Cardiac muscle cell (in vitro differentiated cells and primary cell): Measurements from ENCODE around the gene CCDC24. TPM values are rescaled to one million over a fixed set of nuclear protein-coding genes. Genes with fewer than 3 reads are reported as not detected.

ENCODE experiments used
- DNase-seq, 2 donors: peaks; one replicate each; pipeline versions ENCODE4 v3.0.0 to v3.0.0-alpha.2; 2010 to 2017; ENCODE audit warnings: low read depth in 1 of 2, low spot score in 1 of 2
- H3K27ac ChIP-seq: fragments of 200-600 bp; sonication (generic); 2 replicates; pipeline ENCODE4 v1.5.1; 2016
- H3K27me3 ChIP-seq: fragments of 200-600 bp; sonication (generic); 2 replicates; pipeline ENCODE4 v1.6.0; 2016; ENCODE audit warnings: control low read depth
- H3K36me3 ChIP-seq: fragments of 200-600 bp; sonication (generic); 2 replicates; pipeline ENCODE4 v1.5.1; 2016; ENCODE audit warnings: control low read depth
- H3K4me1 ChIP-seq: fragments of 200-600 bp; sonication (generic); 2 replicates; pipeline ENCODE4 v1.8.1; 2017; ENCODE audit warnings: low read depth, mild to moderate bottlenecking, mixed run types
- H3K4me3 ChIP-seq: fragments of 200-600 bp; sonication (generic); 2 replicates; pipeline ENCODE4 v1.5.1; 2016; ENCODE audit warnings: mild to moderate bottlenecking
- H3K9me3 ChIP-seq: fragments of 200-600 bp; sonication (generic); 2 replicates; pipeline ENCODE4 v1.5.1; 2017; ENCODE audit warnings: low read depth, mild to moderate bottlenecking, control low read depth
- CTCF ChIP-seq: IDR thresholded peaks from 2 replicates; pipeline ENCODE4 v1.5.1; 2012; ENCODE audit warnings: low read depth, mild to moderate bottlenecking, low read length
- polyA plus RNA-seq: library from polyadenylated mRNA; unstranded; fragments of >200 nt; fragmentation: Nextera tagmentation; extraction: Ambion mirVana; gene quantifications from 2 replicates; pipeline ENCODE4 v1.2.1, GENCODE V29; 2016
- total RNA-seq: library from RNA; depleted of rRNA; stranded (reverse); fragments of >200 nt; gene quantifications from 2 replicates; pipeline ENCODE4 v1.2.3, GENCODE V29; 2016

Gene CCDC24
- total and polyA plus RNA-seq, 2 experiments from 2014 or later, result 20.8 to 29.7 TPM

GRCh38 chr1:44019466-44019948 is 28.1 kb downstream of the CCDC24 start:
- no peak for DNase-seq
- Histone ChIP-seq H3K27me3 (no peaks in the 10 kb centered on the region), H3K4me1 (peaks cover 4% of the 10 kb centered on the region), H3K36me3 (no peaks in the 10 kb centered on the region), H3K27ac (no peak overlapping the region), H3K4me3 (no peak overlapping the region), H3K9me3 (no peaks in the 10 kb centered on the region)
- no peak for TF ChIP-seq CTCF

- no peak for DNase-seq
- Histone ChIP-seq H3K9me3 (no peaks in the 10 kb centered on the region), H3K36me3 (no peaks in the 10 kb centered on the region), H3K4me3 (no peak overlapping the region), H3K4me1 (no peaks in the 10 kb centered on the region), H3K27ac (no peak overlapping the region), H3K27me3 (no peaks in the 10 kb centered on the region)
- TF ChIP-seq CTCF, result no peak
Measured at GRCh38 chr1:44020464-44020863, 29.1 kb downstream of the CCDC24 start.

GRCh38 chr1:44021156-44021555 is 29.8 kb downstream of the CCDC24 start:
- DNase-seq, result no peak
- H3K27me3 ChIP-seq, result no peaks in the 10 kb centered on the region
- H3K4me1 ChIP-seq, result no peaks in the 10 kb centered on the region
- no peak for TF ChIP-seq CTCF
- no peak overlapping the region for H3K4me3 ChIP-seq
- no peaks in the 10 kb centered on the region for H3K36me3 ChIP-seq
- no peak overlapping the region for H3K27ac ChIP-seq
- H3K9me3 ChIP-seq, result no peaks in the 10 kb centered on the region

- no peak for TF ChIP-seq CTCF
- Histone ChIP-seq H3K36me3 (no peaks in the 10 kb centered on the region), H3K4me1 (no peaks in the 10 kb centered on the region), H3K9me3 (no peaks in the 10 kb centered on the region), H3K27me3 (no peaks in the 10 kb centered on the region), H3K27ac (no peak overlapping the region), H3K4me3 (no peak overlapping the region)
- no peak for DNase-seq
Measured at GRCh38 chr1:44021581-44022321, 30.4 kb downstream of the CCDC24 start.

GRCh38 chr1:44024031-44024902 is 32.9 kb downstream of the CCDC24 start:
- no peak for TF ChIP-seq CTCF
- no peaks in the 10 kb centered on the region for H3K9me3 ChIP-seq
- no peak overlapping the region for H3K27ac ChIP-seq
- H3K4me1 ChIP-seq, result peaks cover 2% of the 10 kb centered on the region
- no peaks in the 10 kb centered on the region for H3K27me3 ChIP-seq
- DNase-seq, result no peak
- H3K36me3 ChIP-seq, result no peaks in the 10 kb centered on the region
- H3K4me3 ChIP-seq, result no peak overlapping the region
